ENCODE measurements around the gene ATXN1.

GRCh38 chr6:16324606-16325225 lies 436.5 kb downstream of the ATXN1 start:
- TF ChIP-seq, protein P1, sequence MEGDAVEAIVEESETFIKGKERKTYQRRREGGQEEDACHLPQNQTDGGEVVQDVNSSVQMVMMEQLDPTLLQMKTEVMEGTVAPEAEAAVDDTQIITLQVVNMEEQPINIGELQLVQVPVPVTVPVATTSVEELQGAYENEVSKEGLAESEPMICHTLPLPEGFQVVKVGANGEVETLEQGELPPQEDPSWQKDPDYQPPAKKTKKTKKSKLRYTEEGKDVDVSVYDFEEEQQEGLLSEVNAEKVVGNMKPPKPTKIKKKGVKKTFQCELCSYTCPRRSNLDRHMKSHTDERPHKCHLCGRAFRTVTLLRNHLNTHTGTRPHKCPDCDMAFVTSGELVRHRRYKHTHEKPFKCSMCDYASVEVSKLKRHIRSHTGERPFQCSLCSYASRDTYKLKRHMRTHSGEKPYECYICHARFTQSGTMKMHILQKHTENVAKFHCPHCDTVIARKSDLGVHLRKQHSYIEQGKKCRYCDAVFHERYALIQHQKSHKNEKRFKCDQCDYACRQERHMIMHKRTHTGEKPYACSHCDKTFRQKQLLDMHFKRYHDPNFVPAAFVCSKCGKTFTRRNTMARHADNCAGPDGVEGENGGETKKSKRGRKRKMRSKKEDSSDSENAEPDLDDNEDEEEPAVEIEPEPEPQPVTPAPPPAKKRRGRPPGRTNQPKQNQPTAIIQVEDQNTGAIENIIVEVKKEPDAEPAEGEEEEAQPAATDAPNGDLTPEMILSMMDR (conservative IDR thresholded peaks at IDR 0.05; ENCODE audit: low read depth in 2 of 2), result no peak
- TF ChIP-seq EZH2 (IDR thresholded peaks at IDR 0.05; ENCODE audit: low read depth, unreplicated experiment) (no peak), POLR2AphosphoS5 (IDR thresholded peaks at IDR 0.05; ENCODE audit: low read depth) (no peak), ETS1 (IDR thresholded peaks at IDR 0.05) (no peak), EZH2phosphoT487 (IDR thresholded peaks at IDR 0.05; ENCODE audit: unreplicated experiment) (no peak), NANOG (IDR thresholded peaks at IDR 0.05; ENCODE audit: borderline replicate concordance) (no peak), CREB1 (CRISPR knock-in tag; IDR thresholded peaks at IDR 0.05; ENCODE audit: low read depth) (no peak), ZNF114 (CRISPR knock-in tag; IDR thresholded peaks at IDR 0.05) (no peak), REST (IDR thresholded peaks at IDR 0.05; ENCODE audit: unreplicated experiment) (no peak), STAT1 (IDR thresholded peaks at IDR 0.05; ENCODE audit: unreplicated experiment) (no peak)

Data from GM23338 (cell line).